Measurements from ENCODE around the gene ATG4D. TPM values are rescaled to one million over a fixed set of nuclear protein-coding genes. Genes with fewer than 3 reads are reported as not detected.

The ATG4D gene
- 10 to 100 TPM in 2 of 6 donors, 1 to 10 TPM in 4; 1.7 to 20.7 (median 9.4) TPM for polyA plus RNA-seq (ENCODE audit: low read depth in 6 of 6)

GRCh38 chr19:10543420-10544241 is at the start of gene ATG4D:
Gene ATG4D, plus strand, starts transcription at chr19:10543904. Its CDS starts 187 bp downstream, at chr19:10544091.
- Mint-ChIP-seq H3K27me3 (peaks cover 8 to 15% (median 15%) of the 10 kb centered on the region in 3 donors), H3K4me1 (peaks cover 4 to 22% (median 16%) of the 10 kb centered on the region in 3 donors), H3K36me3 (no peaks in the 10 kb centered on the region), H3K4me3 (peak within 1 kb of the TSS; percentile 81 to 95 (median 86)), H3K9me3 (no peaks in the 10 kb centered on the region), H3K27ac (peak within 1 kb of the TSS; percentile 83 to 94 (median 91))
- ATAC-seq (ENCODE audit: low read depth in 2 of 2) (peak; percentile 82 to 84), DNase-seq (peak; percentile 77)

GRCh38 chr19:10497371-10497770 is 46.3 kb upstream of the ATG4D start:
- DNase-seq: no peak
- H3K9me3 Mint-ChIP-seq: no peaks in the 10 kb centered on the region
- H3K4me3 Mint-ChIP-seq: peak overlapping the region in 1 of 8 donors; percentile 50
- H3K27ac Mint-ChIP-seq: no peak overlapping the region
- no peaks in the 10 kb centered on the region for H3K27me3 Mint-ChIP-seq
- H3K36me3 Mint-ChIP-seq: no peaks in the 10 kb centered on the region
- no peak for ATAC-seq (ENCODE audit: low read depth in 2 of 2)
- H3K4me1 Mint-ChIP-seq: peaks cover 12 to 15% (median 14%) of the 10 kb centered on the region in 3 donors

GRCh38 chr19:10499550-10500246 is 44.0 kb upstream of the ATG4D start:
- DNase-seq (no peak), ATAC-seq (ENCODE audit: low read depth in 2 of 2) (no peak)
- Mint-ChIP-seq H3K4me3 (peak overlapping the region in 4 of 8 donors; percentile 55 to 84 (median 70)), H3K27me3 (no peaks in the 10 kb centered on the region), H3K27ac (peak overlapping the region in 3 of 6 donors; percentile 22 to 78 (median 54)), H3K4me1 (peaks cover 18 to 23% (median 19%) of the 10 kb centered on the region in 3 donors), H3K9me3 (no peaks in the 10 kb centered on the region), H3K36me3 (no peaks in the 10 kb centered on the region)

- H3K4me1 Mint-ChIP-seq: peaks cover 18 to 24% (median 19%) of the 10 kb centered on the region in 3 donors
- peak overlapping the region in 5 of 8 donors; percentile 9 to 71 (median 44) for H3K4me3 Mint-ChIP-seq
- H3K27me3 Mint-ChIP-seq: no peaks in the 10 kb centered on the region
- H3K9me3 Mint-ChIP-seq: no peaks in the 10 kb centered on the region
- no peaks in the 10 kb centered on the region for H3K36me3 Mint-ChIP-seq
- ATAC-seq (ENCODE audit: low read depth in 2 of 2) (no peak), DNase-seq (no peak)
- H3K27ac Mint-ChIP-seq: peak overlapping the region in 4 of 6 donors; percentile 22 to 78 (median 58)
Measured at GRCh38 chr19:10500247-10500592, 43.5 kb upstream of the ATG4D start.

GRCh38 chr19:10501971-10502523 is 41.7 kb upstream of the ATG4D start:
- H3K27me3 Mint-ChIP-seq: no peaks in the 10 kb centered on the region
- peak overlapping the region in 4 of 6 donors; percentile 66 to 85 (median 70) for H3K27ac Mint-ChIP-seq
- peak; percentile 14 to 17 for ATAC-seq (ENCODE audit: low read depth in 2 of 2)
- no peaks in the 10 kb centered on the region for H3K36me3 Mint-ChIP-seq
- H3K4me3 Mint-ChIP-seq: peak overlapping the region; percentile 77 to 92 (median 86)
- H3K4me1 Mint-ChIP-seq: peaks cover 17 to 31% (median 24%) of the 10 kb centered on the region in 3 donors
- no peaks in the 10 kb centered on the region for H3K9me3 Mint-ChIP-seq
- no peak for DNase-seq

GRCh38 chr19:10502524-10503001 is 41.1 kb upstream of the ATG4D start:
- peak; percentile 74 for DNase-seq
- H3K4me1 Mint-ChIP-seq: peaks cover 15 to 31% (median 24%) of the 10 kb centered on the region in 3 donors
- no peaks in the 10 kb centered on the region for H3K36me3 Mint-ChIP-seq
- peak overlapping the region; percentile 77 to 92 (median 86) for H3K4me3 Mint-ChIP-seq
- no peaks in the 10 kb centered on the region for H3K27me3 Mint-ChIP-seq
- ATAC-seq (ENCODE audit: low read depth in 2 of 2): peak; percentile 87 to 88
- H3K27ac Mint-ChIP-seq: peak overlapping the region in 3 of 6 donors; percentile 67 to 85 (median 74)
- H3K9me3 Mint-ChIP-seq: no peaks in the 10 kb centered on the region

- no peak for DNase-seq
Measured at GRCh38 chr19:10503002-10503789, 40.5 kb upstream of the ATG4D start, which contains the start of gene KEAP1. Gene KEAP1, minus strand, starts transcription at chr19:10503356. Its CDS starts 3,323 bp downstream, at chr19:10500033.

GRCh38 chr19:10505583-10506229 is 38.0 kb upstream of the ATG4D start:
- Mint-ChIP-seq H3K36me3 (no peaks in the 10 kb centered on the region), H3K9me3 (no peaks in the 10 kb centered on the region), H3K27me3 (no peaks in the 10 kb centered on the region), H3K27ac (peak overlapping the region in 2 of 6 donors; percentile 26 to 69), H3K4me1 (peaks cover 12 to 24% (median 18%) of the 10 kb centered on the region in 3 donors), H3K4me3 (peak overlapping the region in 6 of 8 donors; percentile 14 to 82 (median 56))
- DNase-seq (peak; percentile 53), ATAC-seq (ENCODE audit: low read depth in 2 of 2) (peak; percentile 32 to 39)

More at GRCh38 chr19:10503002-10503789, 40.5 kb upstream of the ATG4D start, which contains the start of gene KEAP1:
- Mint-ChIP-seq H3K27ac (peak within 1 kb of the TSS; percentile 12 to 94 (median 70)), H3K9me3 (no peaks in the 10 kb centered on the region), H3K4me3 (peak within 1 kb of the TSS; percentile 87 to 95 (median 90)), H3K4me1 (peaks cover 15 to 31% (median 24%) of the 10 kb centered on the region in 3 donors), H3K27me3 (no peaks in the 10 kb centered on the region), H3K36me3 (no peaks in the 10 kb centered on the region)
- peak; percentile 16 to 17 for ATAC-seq (ENCODE audit: low read depth in 2 of 2)

GRCh38 chr19:10508036-10508435 is 35.7 kb upstream of the ATG4D start:
- Mint-ChIP-seq H3K4me1 (peaks cover 5 to 19% (median 11%) of the 10 kb centered on the region in 3 donors), H3K4me3 (no peak overlapping the region), H3K27me3 (peaks cover 2 to 7% (median 5%) of the 10 kb centered on the region in 3 donors), H3K9me3 (no peaks in the 10 kb centered on the region), H3K36me3 (no peaks in the 10 kb centered on the region), H3K27ac (no peak overlapping the region)
- DNase-seq (no peak), ATAC-seq (ENCODE audit: low read depth in 2 of 2) (no peak)

GRCh38 chr19:10508707-10509106 is 35.0 kb upstream of the ATG4D start:
- Mint-ChIP-seq H3K27me3 (peaks cover 8 to 14% (median 12%) of the 10 kb centered on the region in 3 donors), H3K36me3 (no peaks in the 10 kb centered on the region), H3K9me3 (no peaks in the 10 kb centered on the region), H3K4me3 (no peak overlapping the region), H3K27ac (no peak overlapping the region), H3K4me1 (peaks cover 0 to 14% (median 10%) of the 10 kb centered on the region in 3 donors)
- DNase-seq: no peak
- ATAC-seq (ENCODE audit: low read depth in 2 of 2): no peak

GRCh38 chr19:10510301-10510802 is 33.4 kb upstream of the ATG4D start:
- peak in 1 of 2 donors; percentile 22 for ATAC-seq (ENCODE audit: low read depth in 2 of 2)
- H3K4me1 Mint-ChIP-seq: peaks cover 5 to 9% (median 5%) of the 10 kb centered on the region in 3 donors
- H3K27me3 Mint-ChIP-seq: peaks cover 16 to 30% (median 23%) of the 10 kb centered on the region in 3 donors
- H3K36me3 Mint-ChIP-seq: no peaks in the 10 kb centered on the region
- no peak overlapping the region for H3K27ac Mint-ChIP-seq
- peak; percentile 48 for DNase-seq
- H3K4me3 Mint-ChIP-seq: no peak overlapping the region
- H3K9me3 Mint-ChIP-seq: no peaks in the 10 kb centered on the region

- H3K27ac Mint-ChIP-seq: peak overlapping the region in 2 of 6 donors; percentile 4 to 10
- H3K27me3 Mint-ChIP-seq: peaks cover 34 to 54% (median 48%) of the 10 kb centered on the region in 3 donors
- peak overlapping the region in 3 of 8 donors; percentile 4 to 39 (median 6) for H3K4me3 Mint-ChIP-seq
- H3K4me1 Mint-ChIP-seq: peaks cover 10 to 14% (median 12%) of the 10 kb centered on the region in 3 donors
- H3K36me3 Mint-ChIP-seq: peaks cover 0 to 7% of the 10 kb centered on the region in 2 donors
- no peak for ATAC-seq (ENCODE audit: low read depth in 2 of 2)
- no peaks in the 10 kb centered on the region for H3K9me3 Mint-ChIP-seq
- DNase-seq: no peak
Measured at GRCh38 chr19:10513223-10513622, 30.5 kb upstream of the ATG4D start.
